T-helper 1 cell treated with Interleukin-12 subunit alpha and Interleukin-12 subunit beta and Interleukin-4 antibody, amounts not matched to agents 30 ng/mL and 1 ng/mL, for 36 hours (primary cell): ENCODE data around the gene FMN1. TPM values are rescaled to one million over a fixed set of nuclear protein-coding genes. Genes with fewer than 3 reads are reported as not detected.

Source experiments
- intact Hi-C: fragments of 100-400 bp; cut with micrococcal nuclease; formaldehyde crosslinking; loops from one replicate; pipeline ENCODE4 v1.15.1; 2024
- total RNA-seq: library from RNA; stranded (reverse); gene quantifications from 2 replicates; pipeline ENCODE4 v1.2.3, GENCODE V29; 2022

Gene FMN1
- total RNA-seq, 1 donor from 2014 or later = 0.05 TPM

- intact Hi-C loops = no loop called here
Measured at GRCh38 chr15:32794973-32795372, 399.5 kb downstream of the FMN1 start.

DNA sequence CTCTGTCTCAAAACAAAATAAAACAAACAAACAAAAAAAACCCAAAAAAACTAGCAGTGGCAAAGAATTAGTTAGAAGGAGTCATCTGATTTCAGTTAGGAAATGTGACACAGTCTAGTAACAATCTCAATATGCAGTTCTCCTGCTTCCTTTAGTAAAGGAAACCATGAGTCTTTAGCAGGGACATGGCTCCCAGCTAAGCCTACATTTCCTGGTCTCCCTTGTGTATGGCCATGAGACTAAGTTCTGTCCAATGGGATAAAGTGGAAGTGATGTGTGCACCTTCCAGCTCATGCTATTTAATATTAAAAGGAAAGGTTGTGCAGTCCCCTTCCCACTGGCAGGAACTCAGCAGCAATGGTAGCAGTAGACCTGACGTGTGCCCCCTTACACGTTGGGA is 402.1 kb downstream of the FMN1 start:
- intact Hi-C loops = no loop called here

DNA sequence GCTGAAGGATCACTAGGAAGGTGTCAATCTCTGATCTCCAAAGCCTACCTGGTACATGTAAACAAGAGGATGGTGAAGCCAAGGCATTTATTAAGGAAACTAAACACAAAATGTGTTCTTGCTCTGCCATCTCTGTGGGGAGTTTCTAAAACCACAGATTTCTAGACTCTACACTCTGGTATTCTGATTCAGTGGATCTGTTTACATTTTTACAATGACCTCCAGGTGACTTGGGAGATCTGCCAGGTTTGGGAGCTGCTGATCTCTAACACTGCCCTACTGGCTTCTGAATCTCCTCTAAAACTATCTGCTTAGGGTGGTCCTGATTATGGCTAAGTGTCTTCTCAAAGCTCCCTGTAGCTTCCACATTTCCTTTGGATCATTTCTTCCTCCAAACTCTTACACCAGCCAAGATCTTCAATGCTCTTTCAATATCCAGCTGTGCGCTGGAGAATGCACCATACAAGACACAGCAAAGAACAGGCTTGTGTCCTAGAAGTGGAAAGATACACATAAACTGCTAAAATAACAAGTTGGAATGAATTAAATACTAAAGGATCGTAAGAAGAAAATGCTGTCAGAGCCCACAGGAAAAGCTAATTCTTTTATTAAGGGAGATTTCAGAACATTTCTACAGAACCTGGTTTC is 404.0 kb downstream of the FMN1 start:
- intact Hi-C loops = no loop called here

DNA sequence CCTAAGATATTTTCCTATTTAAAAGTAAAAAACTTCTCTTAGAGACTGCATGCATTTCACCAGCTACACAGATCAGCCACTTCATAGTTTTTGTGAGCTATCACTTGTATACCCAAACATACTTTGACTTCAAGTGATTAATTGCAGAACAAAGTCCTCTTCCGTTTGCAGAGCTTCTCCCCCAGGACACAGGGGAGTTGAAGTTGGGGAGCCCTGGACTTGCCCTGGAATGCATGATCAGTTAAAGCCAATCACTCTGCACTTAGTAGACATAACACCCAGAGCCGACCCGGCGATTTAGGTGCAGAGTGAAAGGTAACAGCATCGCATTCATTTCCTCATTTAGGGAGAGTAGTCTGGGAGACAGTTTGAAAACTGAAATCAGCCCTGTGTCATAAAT is 406.6 kb downstream of the FMN1 start:
- intact Hi-C loops = no loop called here

- intact Hi-C loops = no loop called here
Measured at GRCh38 chr15:32786906-32787305, 407.6 kb downstream of the FMN1 start.

- intact Hi-C loops = no loop called here
Measured at GRCh38 chr15:32784581-32784980, 409.9 kb downstream of the FMN1 start.

GRCh38 chr15:32781781-32782180 is 412.7 kb downstream of the FMN1 start:
- intact Hi-C loops = no loop called here

GRCh38 chr15:32778391-32779176 is 415.9 kb downstream of the FMN1 start:
- intact Hi-C loops = no loop called here

- intact Hi-C loops = no loop called here
Measured at GRCh38 chr15:32775103-32775502, 419.4 kb downstream of the FMN1 start.

- intact Hi-C loops = no loop called here
Measured at GRCh38 chr15:32774022-32774421, 420.5 kb downstream of the FMN1 start.

- intact Hi-C loops = no loop called here
Measured at GRCh38 chr15:32767236-32767635, 427.3 kb downstream of the FMN1 start.

DNA sequence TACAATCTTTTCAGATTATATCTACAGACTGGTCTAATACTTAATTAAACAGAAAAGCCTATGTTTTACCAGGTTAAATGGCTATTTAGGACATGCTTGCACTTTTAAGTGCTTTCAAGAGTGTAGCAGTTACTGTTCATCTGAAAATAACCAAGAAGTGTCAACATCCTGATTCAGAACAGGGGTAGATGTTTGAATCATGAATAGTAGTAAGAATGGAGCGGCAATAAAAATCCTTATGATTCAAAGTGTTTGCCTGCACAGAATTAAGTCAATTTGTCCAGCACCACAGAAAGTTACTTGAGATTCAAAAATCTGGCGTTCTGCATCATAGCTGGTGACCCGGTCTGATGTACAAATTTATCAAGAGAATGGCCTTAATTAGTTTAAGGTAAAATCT is 428.4 kb downstream of the FMN1 start:
- intact Hi-C loops = no loop called here

GRCh38 chr15:32765236-32765635 is 429.3 kb downstream of the FMN1 start:
- intact Hi-C loops = no loop called here

GRCh38 chr15:32763295-32763694 is 431.2 kb downstream of the FMN1 start:
- intact Hi-C loops = no loop called here

DNA sequence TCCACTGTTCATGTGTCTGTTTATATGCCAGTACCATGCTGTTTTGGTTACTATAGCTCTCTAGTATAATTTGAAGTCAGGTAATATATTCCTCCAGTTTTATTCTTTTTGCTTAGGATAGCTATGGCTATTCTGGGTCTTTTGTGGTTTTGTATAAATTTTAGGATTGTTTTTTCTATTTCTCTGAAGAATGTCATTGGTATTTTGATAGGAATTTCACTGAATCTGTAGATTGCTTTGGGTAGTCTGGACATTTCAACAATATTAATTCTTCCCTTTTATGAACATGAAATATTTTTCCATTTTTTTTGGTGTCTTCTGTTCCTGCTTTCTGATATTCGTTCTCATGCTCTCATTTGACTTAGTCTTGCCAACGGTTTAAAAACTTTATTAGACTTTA is 437.1 kb downstream of the FMN1 start:
- intact Hi-C loops = no loop called here

DNA sequence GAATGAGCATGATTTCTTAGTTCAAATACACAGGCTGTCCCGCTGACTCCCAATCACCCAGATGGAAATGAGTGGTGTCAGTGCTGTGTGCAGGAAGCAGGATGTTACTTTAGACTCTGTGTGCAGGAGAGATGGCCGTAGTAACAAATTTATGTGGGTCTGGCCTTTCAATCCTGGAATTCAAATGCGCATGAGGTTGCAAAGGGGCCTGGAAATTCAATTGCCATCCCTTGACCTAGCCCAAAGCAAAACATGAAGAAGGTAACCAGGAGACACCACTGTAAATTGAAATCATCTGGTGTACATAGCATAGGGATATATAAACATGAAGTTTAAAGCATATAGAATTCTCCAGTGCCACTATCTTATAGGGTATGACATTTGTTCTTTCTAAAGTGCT is 443.5 kb downstream of the FMN1 start:
- intact Hi-C loops = no loop called here

DNA sequence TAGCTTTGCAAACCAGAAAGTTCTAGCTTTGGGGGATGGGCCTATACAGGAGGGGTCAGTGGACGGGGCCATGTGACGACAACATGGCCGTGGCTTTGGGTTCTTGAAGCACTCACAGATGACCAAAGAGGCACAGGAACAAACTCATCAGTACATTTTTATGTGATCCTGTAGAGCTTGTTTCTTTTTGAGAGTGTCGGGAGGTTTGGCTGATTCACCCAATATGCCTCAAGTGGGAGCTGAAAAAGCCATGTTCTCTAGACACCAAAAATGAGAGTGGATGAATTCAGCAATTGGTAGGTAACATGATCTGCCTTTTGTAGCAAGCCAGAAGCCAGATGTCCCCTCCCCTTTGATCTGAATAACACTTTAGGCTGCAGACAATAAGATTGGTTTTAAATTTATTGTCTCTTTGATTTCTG is 446.6 kb downstream of the FMN1 start:
- intact Hi-C loops = no loop called here

- intact Hi-C loops = no loop called here
Measured at GRCh38 chr15:32746116-32746857, 448.2 kb downstream of the FMN1 start.

DNA sequence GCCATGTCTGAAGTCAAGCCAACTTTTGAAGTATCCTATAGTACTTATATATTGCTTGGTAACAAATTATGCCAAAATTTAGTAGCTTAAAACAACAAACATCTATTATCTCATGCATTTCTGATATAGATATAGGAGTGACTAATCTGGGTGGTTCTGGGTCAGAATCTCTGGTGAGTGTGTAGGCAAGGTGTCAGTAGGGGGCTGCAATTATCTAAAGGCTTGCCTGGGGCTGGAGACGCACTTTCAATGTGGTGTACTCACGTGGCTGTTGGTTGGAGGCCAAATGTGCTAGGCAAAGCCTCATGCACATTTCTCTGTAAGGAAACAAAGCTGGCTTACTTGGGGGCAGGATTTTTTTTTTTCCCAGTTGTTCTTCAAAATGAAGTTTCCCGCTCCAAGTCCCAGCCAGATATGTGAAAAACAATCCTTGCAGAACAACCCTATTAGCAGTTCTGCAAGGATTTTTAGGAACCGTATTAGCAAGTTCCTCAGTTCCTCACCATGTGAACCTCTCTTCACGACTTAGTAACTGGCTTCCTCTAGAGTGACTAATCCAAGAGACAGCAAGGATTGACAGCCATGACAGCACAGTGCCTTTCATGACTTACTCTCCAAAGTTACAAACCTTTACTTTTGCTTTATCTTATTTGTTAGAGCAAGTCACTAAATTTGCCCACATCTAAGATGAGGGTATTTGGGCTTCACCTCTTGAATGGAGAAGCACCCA is 450.9 kb downstream of the FMN1 start:
- intact Hi-C loops = no loop called here

DNA sequence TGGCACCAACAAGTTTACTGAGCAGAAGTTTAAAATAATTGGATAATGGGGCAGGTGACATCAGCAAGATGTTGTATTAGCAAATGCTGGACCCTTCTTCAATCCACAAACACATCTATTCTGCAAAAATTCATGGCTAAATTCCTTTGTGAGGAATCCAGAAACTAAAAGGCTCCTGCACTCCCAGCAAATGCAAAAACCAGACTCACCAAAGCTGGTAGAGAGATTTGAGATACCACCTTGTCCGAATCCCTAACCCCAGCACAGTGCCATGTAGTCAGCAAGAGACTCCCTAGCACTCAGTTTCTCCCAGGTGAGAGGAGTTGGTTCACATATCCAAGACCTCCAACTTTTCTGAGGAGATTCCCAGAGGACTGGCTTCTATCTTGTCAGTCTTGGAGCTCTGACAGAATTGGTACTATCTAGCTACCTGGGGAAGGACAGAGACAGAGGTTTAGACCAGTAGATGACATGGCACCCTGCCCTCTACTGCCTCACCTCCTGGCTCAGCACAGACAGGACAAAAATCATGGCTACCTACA is 454.9 kb downstream of the FMN1 start:
- intact Hi-C loops = no loop called here

GRCh38 chr15:32738666-32739065 is 455.8 kb downstream of the FMN1 start:
- intact Hi-C loops = no loop called here
